ENCODE measurements around the gene GPAT2. TPM values are rescaled to one million over a fixed set of nuclear protein-coding genes. Genes with fewer than 3 reads are reported as not detected.
"Not testable (repeated sequence)": the region's sequence is repeated elsewhere in the genome, so short reads cannot be mapped to it uniquely, and the experiment has no call there.

Gene GPAT2, protein sequence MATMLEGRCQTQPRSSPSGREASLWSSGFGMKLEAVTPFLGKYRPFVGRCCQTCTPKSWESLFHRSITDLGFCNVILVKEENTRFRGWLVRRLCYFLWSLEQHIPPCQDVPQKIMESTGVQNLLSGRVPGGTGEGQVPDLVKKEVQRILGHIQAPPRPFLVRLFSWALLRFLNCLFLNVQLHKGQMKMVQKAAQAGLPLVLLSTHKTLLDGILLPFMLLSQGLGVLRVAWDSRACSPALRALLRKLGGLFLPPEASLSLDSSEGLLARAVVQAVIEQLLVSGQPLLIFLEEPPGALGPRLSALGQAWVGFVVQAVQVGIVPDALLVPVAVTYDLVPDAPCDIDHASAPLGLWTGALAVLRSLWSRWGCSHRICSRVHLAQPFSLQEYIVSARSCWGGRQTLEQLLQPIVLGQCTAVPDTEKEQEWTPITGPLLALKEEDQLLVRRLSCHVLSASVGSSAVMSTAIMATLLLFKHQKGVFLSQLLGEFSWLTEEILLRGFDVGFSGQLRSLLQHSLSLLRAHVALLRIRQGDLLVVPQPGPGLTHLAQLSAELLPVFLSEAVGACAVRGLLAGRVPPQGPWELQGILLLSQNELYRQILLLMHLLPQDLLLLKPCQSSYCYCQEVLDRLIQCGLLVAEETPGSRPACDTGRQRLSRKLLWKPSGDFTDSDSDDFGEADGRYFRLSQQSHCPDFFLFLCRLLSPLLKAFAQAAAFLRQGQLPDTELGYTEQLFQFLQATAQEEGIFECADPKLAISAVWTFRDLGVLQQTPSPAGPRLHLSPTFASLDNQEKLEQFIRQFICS
- polyA plus RNA-seq (2013): 2.0 TPM

DNA sequence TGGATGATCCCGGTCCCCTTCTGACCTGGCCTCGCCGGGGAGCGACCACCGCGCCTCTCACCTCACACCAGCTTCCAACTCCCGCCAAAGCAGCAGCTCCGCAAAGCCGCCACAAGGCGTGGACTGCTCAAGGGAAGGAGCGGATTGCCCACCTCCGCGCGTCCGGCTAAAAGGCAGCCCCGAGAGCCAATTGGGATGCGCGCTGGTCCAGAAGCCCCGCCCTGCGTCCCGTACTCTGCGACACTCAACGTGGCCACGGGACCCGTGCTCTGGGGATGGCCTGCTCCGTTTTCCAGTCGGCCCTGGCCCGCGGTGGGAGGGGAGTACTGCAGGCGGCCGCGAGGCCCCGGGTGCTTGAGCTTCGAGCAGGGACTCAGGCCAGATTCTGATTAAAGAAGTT, at the start of gene GPAT2:
Gene GPAT2 (minus strand): TSS at position 125 of the 400 bp plus-strand sequence. CDS start 2,557 bp downstream, outside the sequence.
- WGBS (ENCODE audit: insufficient coverage): no CpG with 5 or more reads among the region's 34 CpGs

DNA sequence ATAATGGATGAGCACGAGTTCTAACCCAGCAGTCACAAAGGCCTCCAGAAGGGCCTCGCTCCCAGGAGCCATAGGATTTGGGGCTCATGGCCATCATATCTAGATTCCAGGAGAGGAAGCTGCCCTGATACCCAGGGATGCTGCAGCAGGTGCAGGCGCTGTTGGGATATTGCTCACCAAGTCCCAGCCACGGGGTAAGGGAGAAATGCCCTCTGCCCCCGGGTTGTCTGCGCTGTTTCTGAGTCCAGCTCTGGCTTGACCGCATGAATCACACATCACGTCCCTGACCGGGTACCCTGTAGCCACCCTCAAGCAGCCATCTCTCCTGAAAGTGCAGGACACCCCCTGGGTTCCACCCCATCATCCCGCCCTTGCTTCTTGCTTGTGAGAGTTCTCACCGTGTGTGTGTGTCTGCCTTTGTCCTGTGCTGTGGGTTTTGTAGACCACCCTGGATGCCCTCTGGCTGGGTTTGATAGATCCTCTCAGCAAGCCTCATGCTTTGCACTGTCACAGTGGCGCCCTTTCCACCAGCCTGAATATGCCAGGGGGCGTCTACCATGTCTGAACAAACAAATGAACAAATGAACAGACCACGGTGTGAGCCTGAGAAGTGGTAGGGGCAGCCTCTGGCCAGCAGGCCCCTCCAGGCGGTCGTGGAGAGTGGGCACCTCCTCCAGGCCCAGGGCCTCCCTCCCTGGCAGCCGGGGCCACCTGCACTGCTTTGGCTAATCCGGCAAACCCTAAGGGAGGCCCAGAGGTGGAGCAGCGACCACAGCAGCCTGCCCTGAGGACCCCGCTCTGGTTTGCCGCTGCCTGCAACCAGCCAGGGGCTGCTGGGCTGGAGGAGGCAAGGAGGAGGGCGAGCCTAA, 49.5 kb upstream of the GPAT2 start:
- Histone ChIP-seq H3K9me3 (ENCODE audit: control extremely low read depth in 1 of 5, control insufficient read depth in 4 of 5, insufficient read depth in 2 of 5, low read depth in 1 of 5, low read length in 4 of 5) (no peaks in the 10 kb centered on the region), H3K27ac (ENCODE audit: insufficient read depth in 1 of 2, low read depth in 1 of 2, low read length in 2 of 2, poor library complexity in 1 of 2, severe bottlenecking in 2 of 2) (no peak overlapping the region), H3K27me3 (replicated peaks in 2 of 5; ENCODE audit: control insufficient read depth in 4 of 5, insufficient read depth in 5 of 5, low read length in 4 of 5) (no peaks in the 10 kb centered on the region), H3K4me1 (ENCODE audit: control extremely low read depth in 1 of 4, control insufficient read depth in 4 of 4, insufficient read depth in 4 of 4, low read length in 3 of 4) (no peaks in the 10 kb centered on the region), H3K4me3 (ENCODE audit: control insufficient read depth in 1 of 7, extremely low read depth in 1 of 7, insufficient read depth in 4 of 7, low read depth in 2 of 7, low read length in 6 of 7) (no peak overlapping the region), H3K36me3 (ENCODE audit: control insufficient read depth in 4 of 4, insufficient read depth in 4 of 4, low read length in 3 of 4) (no peaks in the 10 kb centered on the region)
- CTCF ChIA-PET: no interaction called here
- 97% methylated on average over 21 of the region's 22 CpGs for WGBS (ENCODE audit: insufficient coverage)
- DNase-seq: no peak
- POLR2A ChIA-PET: no interaction called here

More for the DNA sequence above, at the start of gene GPAT2:
- H3K27ac ChIP-seq (ENCODE audit: insufficient read depth in 1 of 2, low read depth in 1 of 2, low read length in 2 of 2, poor library complexity in 1 of 2, severe bottlenecking in 2 of 2); CTCF ChIA-PET; H3K36me3 ChIP-seq (ENCODE audit: control insufficient read depth in 4 of 4, insufficient read depth in 4 of 4, low read length in 3 of 4); H3K4me3 ChIP-seq (ENCODE audit: control insufficient read depth in 1 of 7, extremely low read depth in 1 of 7, insufficient read depth in 4 of 7, low read depth in 2 of 7, low read length in 6 of 7); H3K27me3 ChIP-seq (replicated peaks in 2 of 5; ENCODE audit: control insufficient read depth in 4 of 5, insufficient read depth in 5 of 5, low read length in 4 of 5); H3K4me1 ChIP-seq (ENCODE audit: control extremely low read depth in 1 of 4, control insufficient read depth in 4 of 4, insufficient read depth in 4 of 4, low read length in 3 of 4); H3K9me3 ChIP-seq (ENCODE audit: control extremely low read depth in 1 of 5, control insufficient read depth in 4 of 5, insufficient read depth in 2 of 5, low read depth in 1 of 5, low read length in 4 of 5); POLR2A ChIA-PET; DNase-seq: not testable (repeated sequence)

DNA sequence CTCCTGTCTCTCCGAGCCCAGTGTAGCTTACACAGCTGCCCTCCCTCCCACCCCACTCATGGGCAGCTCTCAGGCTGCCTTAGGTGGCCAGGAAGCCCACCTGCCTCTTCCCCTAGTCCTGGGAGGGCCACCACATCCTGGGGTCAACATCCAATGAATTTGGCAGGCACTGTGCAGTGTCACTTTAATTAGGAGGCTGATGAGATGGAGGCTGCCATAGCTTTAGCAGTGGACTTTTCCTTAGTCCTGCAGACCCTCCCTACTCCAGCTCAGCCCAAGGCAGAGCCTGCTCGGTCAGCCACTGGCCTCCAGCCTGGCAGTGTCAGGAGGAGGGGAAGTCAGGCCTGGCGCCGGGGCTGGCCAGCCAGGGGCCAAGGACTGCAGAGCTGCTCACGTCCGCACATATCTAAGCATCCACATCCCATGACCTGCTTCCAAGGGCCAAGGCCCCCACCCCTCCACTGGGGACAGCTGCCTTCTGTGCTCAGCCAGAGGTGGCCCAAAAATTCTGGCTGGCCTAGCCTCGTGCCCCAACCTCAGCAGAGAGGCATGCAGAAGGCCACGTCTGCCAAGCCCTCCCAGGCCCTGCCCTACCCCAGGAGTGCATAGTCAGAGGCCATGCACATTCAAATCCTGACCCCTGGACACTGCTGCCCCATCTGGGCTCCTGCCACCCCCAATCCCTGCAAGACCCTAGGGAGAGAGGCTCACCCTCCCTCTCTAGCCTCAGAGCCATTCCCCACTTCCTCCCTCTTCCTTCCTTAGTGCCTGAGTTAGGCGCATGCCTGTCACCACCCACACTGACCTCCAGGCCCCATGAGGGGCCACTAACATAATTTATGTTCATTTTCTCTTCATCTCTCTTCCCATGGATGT, 48.6 kb upstream of the GPAT2 start:
- Histone ChIP-seq H3K4me3 (ENCODE audit: control insufficient read depth in 1 of 7, extremely low read depth in 1 of 7, insufficient read depth in 4 of 7, low read depth in 2 of 7, low read length in 6 of 7) (no peak overlapping the region), H3K27ac (ENCODE audit: insufficient read depth in 1 of 2, low read depth in 1 of 2, low read length in 2 of 2, poor library complexity in 1 of 2, severe bottlenecking in 2 of 2) (no peak overlapping the region), H3K27me3 (replicated peaks in 2 of 5; ENCODE audit: control insufficient read depth in 4 of 5, insufficient read depth in 5 of 5, low read length in 4 of 5) (no peaks in the 10 kb centered on the region), H3K9me3 (ENCODE audit: control extremely low read depth in 1 of 5, control insufficient read depth in 4 of 5, insufficient read depth in 2 of 5, low read depth in 1 of 5, low read length in 4 of 5) (no peaks in the 10 kb centered on the region), H3K36me3 (ENCODE audit: control insufficient read depth in 4 of 4, insufficient read depth in 4 of 4, low read length in 3 of 4) (no peaks in the 10 kb centered on the region), H3K4me1 (ENCODE audit: control extremely low read depth in 1 of 4, control insufficient read depth in 4 of 4, insufficient read depth in 4 of 4, low read length in 3 of 4) (no peaks in the 10 kb centered on the region)
- CTCF ChIA-PET: no interaction called here
- WGBS (ENCODE audit: insufficient coverage): 80% methylated on average over 6 of the region's 9 CpGs
- DNase-seq: no peak
- POLR2A ChIA-PET: no interaction called here

DNA sequence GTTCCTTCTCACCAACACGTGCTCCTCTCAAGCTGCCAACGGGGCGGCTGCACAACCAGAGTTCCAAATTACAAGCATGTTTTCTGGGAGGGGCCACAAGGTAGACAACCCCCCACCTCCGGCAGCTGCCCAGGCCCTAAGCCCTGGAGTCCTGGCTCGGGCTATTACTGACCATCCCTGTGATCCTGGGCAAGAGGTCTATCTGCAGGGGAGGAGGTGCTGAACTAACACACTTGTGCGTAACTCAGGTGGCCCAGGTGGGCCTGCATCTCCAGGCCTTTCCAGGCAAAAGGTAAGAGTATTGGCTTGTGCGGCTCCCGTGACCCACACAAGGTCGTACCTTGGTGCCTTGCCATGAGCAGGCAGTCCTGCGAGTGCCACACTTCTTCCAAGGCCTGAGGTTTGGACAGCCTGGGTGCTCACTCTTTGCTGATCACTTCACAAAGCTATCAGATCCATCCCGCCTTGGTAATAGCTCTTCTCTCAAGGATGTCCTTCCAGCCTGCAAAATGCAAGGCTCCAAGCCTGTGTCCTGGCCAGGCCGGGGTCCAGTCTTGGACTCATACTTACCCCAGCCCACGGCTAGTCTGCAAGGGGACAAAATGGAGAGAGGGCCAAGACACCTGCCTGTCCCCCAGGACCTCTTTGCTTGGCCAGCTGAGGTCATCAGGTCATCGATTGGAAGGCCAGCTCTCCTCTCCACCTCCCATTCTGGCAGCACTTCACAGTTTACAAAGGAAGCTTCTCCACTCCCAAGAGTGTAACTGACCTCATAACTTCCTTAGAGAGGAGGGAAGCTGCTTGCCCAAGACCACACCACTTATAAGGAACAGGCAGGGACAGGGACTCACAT, 47.7 kb upstream of the GPAT2 start:
- POLR2A ChIA-PET: no interaction called here
- Histone ChIP-seq H3K4me1 (ENCODE audit: control extremely low read depth in 1 of 4, control insufficient read depth in 4 of 4, insufficient read depth in 4 of 4, low read length in 3 of 4) (no peaks in the 10 kb centered on the region), H3K27ac (ENCODE audit: insufficient read depth in 1 of 2, low read depth in 1 of 2, low read length in 2 of 2, poor library complexity in 1 of 2, severe bottlenecking in 2 of 2) (no peak overlapping the region), H3K36me3 (ENCODE audit: control insufficient read depth in 4 of 4, insufficient read depth in 4 of 4, low read length in 3 of 4) (no peaks in the 10 kb centered on the region), H3K4me3 (ENCODE audit: control insufficient read depth in 1 of 7, extremely low read depth in 1 of 7, insufficient read depth in 4 of 7, low read depth in 2 of 7, low read length in 6 of 7) (no peak overlapping the region), H3K9me3 (ENCODE audit: control extremely low read depth in 1 of 5, control insufficient read depth in 4 of 5, insufficient read depth in 2 of 5, low read depth in 1 of 5, low read length in 4 of 5) (no peaks in the 10 kb centered on the region), H3K27me3 (replicated peaks in 2 of 5; ENCODE audit: control insufficient read depth in 4 of 5, insufficient read depth in 5 of 5, low read length in 4 of 5) (no peaks in the 10 kb centered on the region)
- 97% methylated on average over 13 of the region's 14 CpGs for WGBS (ENCODE audit: insufficient coverage)
- CTCF ChIA-PET: no interaction called here
- DNase-seq: no peak

DNA sequence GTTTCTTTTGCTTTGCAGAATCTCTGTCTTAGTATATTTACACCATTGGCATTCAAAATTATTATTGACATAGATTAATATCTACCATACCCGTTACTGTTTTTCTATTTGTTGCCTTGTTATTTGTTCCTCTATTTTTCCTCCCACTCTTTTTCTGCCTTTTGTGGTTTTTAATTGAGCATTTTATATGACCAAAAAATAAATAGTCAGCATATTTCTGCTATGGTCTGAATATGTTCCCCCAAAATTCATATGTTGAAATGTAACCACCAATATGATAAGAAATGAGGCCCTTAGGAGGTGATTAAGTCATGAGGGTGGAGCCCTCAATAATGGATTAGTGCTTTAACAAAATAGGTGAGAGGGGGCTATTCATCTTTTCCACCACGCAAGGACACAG, 46.3 kb upstream of the GPAT2 start:
- POLR2A ChIA-PET: no interaction called here
- H3K4me1 ChIP-seq (ENCODE audit: control extremely low read depth in 1 of 4, control insufficient read depth in 4 of 4, insufficient read depth in 4 of 4, low read length in 3 of 4): no peaks in the 10 kb centered on the region
- DNase-seq: no peak
- no peaks in the 10 kb centered on the region for H3K27me3 ChIP-seq (replicated peaks in 2 of 5; ENCODE audit: control insufficient read depth in 4 of 5, insufficient read depth in 5 of 5, low read length in 4 of 5)
- no peak overlapping the region for H3K27ac ChIP-seq (ENCODE audit: insufficient read depth in 1 of 2, low read depth in 1 of 2, low read length in 2 of 2, poor library complexity in 1 of 2, severe bottlenecking in 2 of 2)
- WGBS (ENCODE audit: insufficient coverage): no CpG with 5 or more reads among the region's 2 CpGs
- peaks cover 0 to 5% (median 4%) of the 10 kb centered on the region in 5 experiments for H3K9me3 ChIP-seq (ENCODE audit: control extremely low read depth in 1 of 5, control insufficient read depth in 4 of 5, insufficient read depth in 2 of 5, low read depth in 1 of 5, low read length in 4 of 5)
- no peaks in the 10 kb centered on the region for H3K36me3 ChIP-seq (ENCODE audit: control insufficient read depth in 4 of 4, insufficient read depth in 4 of 4, low read length in 3 of 4)
- CTCF ChIA-PET: no interaction called here
- no peak overlapping the region for H3K4me3 ChIP-seq (ENCODE audit: control insufficient read depth in 1 of 7, extremely low read depth in 1 of 7, insufficient read depth in 4 of 7, low read depth in 2 of 7, low read length in 6 of 7)

All from common myeloid progenitor, CD34-positive (primary cell).